GM23338 (cell line): ENCODE measurements around the gene NCS1.

Experiments
- ETS1 ChIP-seq: IDR thresholded peaks from 2 replicates; pipeline ENCODE4 v1.6.1; 2016; ENCODE audit warnings: antibody characterized with exemption
- EZH2 ChIP-seq: fragments of 200-600 bp; sonication (generic); IDR thresholded peaks from one replicate; pipeline ENCODE4 v1.8.0; 2017; ENCODE audit warnings: antibody characterized with exemption, mild to moderate bottlenecking, low read depth; ENCODE audit not compliant: unreplicated experiment
- EZH2phosphoT487 ChIP-seq: fragments of 200-600 bp; sonication (generic); IDR thresholded peaks from one replicate; pipeline ENCODE4 v1.8.1; 2018; ENCODE audit warnings: antibody characterized with exemption; ENCODE audit not compliant: unreplicated experiment
- POLR2AphosphoS5 ChIP-seq: IDR thresholded peaks from 2 replicates; pipeline ENCODE4 v1.6.1; 2016; ENCODE audit warnings: antibody characterized with exemption, low read depth
- REST ChIP-seq: IDR thresholded peaks from one replicate; pipeline ENCODE4 v1.6.1; 2018; ENCODE audit warnings: antibody characterized with exemption; ENCODE audit not compliant: unreplicated experiment
- ZNF331 ChIP-seq: fragments of 250-450 bp; sonication (Bioruptor Pico); IDR thresholded peaks from 2 replicates; pipeline ENCODE4 v1.5.0; 2020; ENCODE audit warnings: low read depth, mild to moderate bottlenecking, moderate library complexity
- TF ChIP-seq, protein P1 (sequence below), 2 experiments: fragments of 200-600 bp in 1 of 2; sonication (generic) in 1 of 2; conservative IDR thresholded peaks; 2 replicates each; pipeline versions ENCODE4 v1.5.1 to v1.6.1; 2016 to 2017; ENCODE audit warnings: antibody characterized with exemption in 2 of 2, low read depth in 2 of 2, mild to moderate bottlenecking in 2 of 2, moderate library complexity in 1 of 2

DNA sequence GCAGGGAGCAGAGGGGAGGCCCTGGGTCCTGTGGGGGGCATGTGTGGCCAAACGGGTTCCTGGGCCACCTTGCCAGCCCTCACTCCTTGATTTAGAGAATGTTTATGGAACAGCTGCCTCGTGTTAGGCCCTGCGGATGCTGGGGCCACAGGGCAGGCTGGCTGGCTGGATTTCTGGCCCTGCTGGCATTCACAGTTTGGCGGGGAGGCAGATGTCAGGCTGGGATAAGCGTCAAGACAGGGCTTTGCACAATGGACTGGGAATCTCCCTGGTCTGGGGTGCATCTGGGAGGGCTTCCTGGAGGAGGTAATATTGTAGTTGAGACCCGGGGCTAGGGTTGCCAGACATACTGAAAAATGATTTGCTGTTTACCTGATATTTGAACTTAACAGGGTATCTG lies 13.8 kb downstream of the NCS1 start:
- TF ChIP-seq, protein P1, sequence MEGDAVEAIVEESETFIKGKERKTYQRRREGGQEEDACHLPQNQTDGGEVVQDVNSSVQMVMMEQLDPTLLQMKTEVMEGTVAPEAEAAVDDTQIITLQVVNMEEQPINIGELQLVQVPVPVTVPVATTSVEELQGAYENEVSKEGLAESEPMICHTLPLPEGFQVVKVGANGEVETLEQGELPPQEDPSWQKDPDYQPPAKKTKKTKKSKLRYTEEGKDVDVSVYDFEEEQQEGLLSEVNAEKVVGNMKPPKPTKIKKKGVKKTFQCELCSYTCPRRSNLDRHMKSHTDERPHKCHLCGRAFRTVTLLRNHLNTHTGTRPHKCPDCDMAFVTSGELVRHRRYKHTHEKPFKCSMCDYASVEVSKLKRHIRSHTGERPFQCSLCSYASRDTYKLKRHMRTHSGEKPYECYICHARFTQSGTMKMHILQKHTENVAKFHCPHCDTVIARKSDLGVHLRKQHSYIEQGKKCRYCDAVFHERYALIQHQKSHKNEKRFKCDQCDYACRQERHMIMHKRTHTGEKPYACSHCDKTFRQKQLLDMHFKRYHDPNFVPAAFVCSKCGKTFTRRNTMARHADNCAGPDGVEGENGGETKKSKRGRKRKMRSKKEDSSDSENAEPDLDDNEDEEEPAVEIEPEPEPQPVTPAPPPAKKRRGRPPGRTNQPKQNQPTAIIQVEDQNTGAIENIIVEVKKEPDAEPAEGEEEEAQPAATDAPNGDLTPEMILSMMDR (conservative IDR thresholded peaks at IDR 0.05; ENCODE audit: low read depth in 2 of 2): no peak
- TF ChIP-seq POLR2AphosphoS5: no peak
- TF ChIP-seq REST: no peak
- TF ChIP-seq ZNF331 (CRISPR knock-in tag): no peak
- no peak for TF ChIP-seq ETS1
- no peak for TF ChIP-seq EZH2phosphoT487
- TF ChIP-seq EZH2: no peak
